SU-DHL-6 (cell line): ENCODE measurements around the gene NUDT4.
A peak's percentile ranks its signal among the peaks of the same experiment; 100 is the strongest.

Experiments used
- H2AFZ ChIP-seq: fragments of 200-600 bp; sonication (generic); 2 replicates; pipeline ENCODE4 v1.6.1; 2014; ENCODE audit warnings: low read depth, mild to moderate bottlenecking, moderate library complexity, mixed read lengths, antibody characterized with exemption, low read length; ENCODE audit not compliant: severe bottlenecking
- H3F3A ChIP-seq: fragments of 200-600 bp; shearing (Covaris generic); 2 replicates; pipeline ENCODE4 v1.6.0; 2016; ENCODE audit warnings: antibody characterized with exemption, mild to moderate bottlenecking; ENCODE audit not compliant: insufficient read depth
- H3K27ac ChIP-seq: fragments of 200-600 bp; sonication (generic); 2 replicates; pipeline ENCODE4 v1.5.1; 2016; ENCODE audit warnings: low read depth, mild to moderate bottlenecking, low read length, moderate library complexity, mixed read lengths
- H3K27me3 ChIP-seq: fragments of 200-600 bp; sonication (generic), shearing (Covaris generic); 2 replicates; pipeline ENCODE4 v1.6.0; 2014; ENCODE audit warnings: mild to moderate bottlenecking, low read length
- H3K36me3 ChIP-seq: fragments of 200-600 bp; sonication (generic); 2 replicates; pipeline ENCODE4 v1.6.1; 2014; ENCODE audit warnings: mild to moderate bottlenecking, low read length, mixed read lengths
- H3K4me2 ChIP-seq: fragments of 300-600, 200-600 bp; shearing (Covaris generic), sonication (generic); 2 replicates; pipeline ENCODE4 v1.6.0; 2014; ENCODE audit warnings: low read length, low read depth, mild to moderate bottlenecking; ENCODE audit not compliant: poor library complexity, severe bottlenecking
- H3K4me3 ChIP-seq: fragments of 200-600 bp; sonication (generic); 2 replicates; pipeline ENCODE4 v1.5.1; 2014; ENCODE audit warnings: antibody characterized with exemption, low read length, mild to moderate bottlenecking, mixed read lengths; ENCODE audit not compliant: insufficient read depth, poor library complexity, severe bottlenecking
- H3K79me2 ChIP-seq: fragments of 200-600 bp; sonication (generic); 2 replicates; pipeline ENCODE4 v1.6.1; 2014; ENCODE audit warnings: mild to moderate bottlenecking, low read length, moderate library complexity; ENCODE audit not compliant: insufficient read depth
- H3K9ac ChIP-seq: fragments of 200-600 bp; sonication (generic); 2 replicates; pipeline ENCODE4 v1.7.0; 2014; ENCODE audit warnings: mild to moderate bottlenecking, low read length
- H3K9me2 ChIP-seq: fragments of 200-600 bp; sonication (generic); replicated peaks from 2 replicates; pipeline ENCODE4 v1.6.1; 2014; ENCODE audit warnings: low read length; ENCODE audit not compliant: insufficient read depth
- H3K9me3 ChIP-seq: fragments of 200-600 bp; sonication (generic); 2 replicates; pipeline ENCODE4 v1.6.1; 2014; ENCODE audit warnings: low read length, mixed read lengths; ENCODE audit not compliant: insufficient read depth
- H4K20me1 ChIP-seq: fragments of 200-600 bp; sonication (generic); 2 replicates; pipeline ENCODE4 v1.6.1; 2014; ENCODE audit warnings: low read depth, mild to moderate bottlenecking, antibody characterized with exemption, low read length, moderate library complexity, mixed read lengths
- CTCF ChIP-seq: fragments of 200-600 bp; sonication (generic); IDR thresholded peaks from one replicate; pipeline ENCODE4 v1.5.1; 2017; ENCODE audit warnings: antibody characterized with exemption, mild to moderate bottlenecking, low read length, moderate library complexity; ENCODE audit not compliant: insufficient read depth, poor library complexity, severe bottlenecking
- EZH2phosphoT487 ChIP-seq: fragments of 200-600 bp; sonication (generic), shearing (Covaris generic); conservative IDR thresholded peaks from 2 replicates; pipeline ENCODE4 v1.6.1; 2018; ENCODE audit warnings: mild to moderate bottlenecking, antibody characterized with exemption, low read length, moderate library complexity, mixed read lengths

NUDT4 gene

DNA sequence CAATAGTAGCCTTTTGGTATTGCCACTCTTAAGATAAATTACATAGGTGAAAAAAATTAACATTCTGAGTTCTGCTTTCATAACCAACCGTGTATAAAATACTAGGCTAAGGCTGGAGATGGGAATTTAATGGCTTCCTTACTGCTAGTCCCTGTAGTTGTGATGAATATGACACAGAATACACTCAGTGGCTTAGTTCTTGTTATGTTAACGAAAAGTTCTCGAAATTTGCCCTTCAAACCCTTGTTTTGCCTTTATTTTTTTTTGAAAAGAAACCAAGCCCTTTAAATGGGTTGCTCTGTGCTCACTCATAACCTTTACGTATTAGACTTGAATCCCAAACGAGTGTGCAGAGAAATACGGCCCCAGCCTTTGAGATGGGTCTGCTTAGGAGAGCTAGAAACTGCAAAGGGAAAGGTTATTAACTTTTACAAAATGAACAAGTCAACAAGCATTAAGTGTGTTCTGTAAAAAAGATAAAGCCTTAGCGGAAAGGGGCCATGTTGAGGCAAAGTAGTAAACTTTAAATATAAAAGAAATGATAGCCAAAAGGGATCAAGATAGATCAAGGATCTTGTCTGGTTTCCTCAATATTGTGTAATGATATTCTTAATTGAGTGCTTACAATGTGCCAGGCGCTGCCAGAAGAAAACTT is 1.7 kb downstream of the NUDT4 start:
- H3K9ac ChIP-seq, result peak overlapping the region; percentile 66
- H3K79me2 ChIP-seq, result peaks cover 59% of the 10 kb centered on the region
- H3K4me3 ChIP-seq, result peak overlapping the region; percentile 75
- peak overlapping the region; percentile 69 for H3K4me2 ChIP-seq
- H3F3A ChIP-seq, result no peaks in the 10 kb centered on the region
- no peaks in the 10 kb centered on the region for H3K9me2 ChIP-seq
- H3K36me3 ChIP-seq, result no peaks in the 10 kb centered on the region
- no peak overlapping the region; the same call in 1 of the 2 replicates for H3K27ac ChIP-seq
- no peaks in the 10 kb centered on the region for H3K27me3 ChIP-seq
- no peak for TF ChIP-seq CTCF
- TF ChIP-seq EZH2phosphoT487, result no peak
- H3K9me3 ChIP-seq, result no peaks in the 10 kb centered on the region
- H4K20me1 ChIP-seq, result peaks cover 15% of the 10 kb centered on the region; the same call in 1 of the 2 replicates
- peak overlapping the region; percentile 38 for H2AFZ ChIP-seq

DNA sequence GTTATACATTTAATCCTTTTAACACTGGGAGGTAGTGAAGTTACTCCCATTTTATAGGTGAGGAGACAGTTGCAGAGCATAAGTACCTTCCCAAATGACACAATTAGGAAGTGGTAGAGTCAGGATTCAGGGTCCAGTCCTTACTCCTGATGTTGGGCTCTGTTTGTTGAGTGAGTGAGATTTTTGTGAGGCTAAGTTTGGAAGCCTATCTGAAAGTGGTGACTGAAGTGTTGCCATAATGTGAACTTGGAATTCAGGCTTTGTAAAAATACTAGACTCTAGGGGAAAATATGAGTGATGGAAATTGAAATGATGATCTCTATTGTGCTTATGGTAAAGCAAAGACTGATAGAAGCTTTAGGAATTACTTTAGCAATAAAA is 2.2 kb downstream of the NUDT4 start:
- no peaks in the 10 kb centered on the region for H3K9me3 ChIP-seq
- H3K27me3 ChIP-seq, result no peaks in the 10 kb centered on the region
- H3K4me3 ChIP-seq, result peak overlapping the region; percentile 75
- TF ChIP-seq CTCF (no peak), EZH2phosphoT487 (no peak)
- H3K4me2 ChIP-seq, result peak overlapping the region; percentile 69
- H3K9ac ChIP-seq, result peak overlapping the region; percentile 66
- no peaks in the 10 kb centered on the region for H3F3A ChIP-seq
- no peaks in the 10 kb centered on the region for H3K9me2 ChIP-seq
- H2AFZ ChIP-seq, result no peak overlapping the region
- peaks cover 15% of the 10 kb centered on the region; the same call in 1 of the 2 replicates for H4K20me1 ChIP-seq
- H3K27ac ChIP-seq, result no peak overlapping the region
- H3K36me3 ChIP-seq, result no peaks in the 10 kb centered on the region
- H3K79me2 ChIP-seq, result peaks cover 64% of the 10 kb centered on the region

DNA sequence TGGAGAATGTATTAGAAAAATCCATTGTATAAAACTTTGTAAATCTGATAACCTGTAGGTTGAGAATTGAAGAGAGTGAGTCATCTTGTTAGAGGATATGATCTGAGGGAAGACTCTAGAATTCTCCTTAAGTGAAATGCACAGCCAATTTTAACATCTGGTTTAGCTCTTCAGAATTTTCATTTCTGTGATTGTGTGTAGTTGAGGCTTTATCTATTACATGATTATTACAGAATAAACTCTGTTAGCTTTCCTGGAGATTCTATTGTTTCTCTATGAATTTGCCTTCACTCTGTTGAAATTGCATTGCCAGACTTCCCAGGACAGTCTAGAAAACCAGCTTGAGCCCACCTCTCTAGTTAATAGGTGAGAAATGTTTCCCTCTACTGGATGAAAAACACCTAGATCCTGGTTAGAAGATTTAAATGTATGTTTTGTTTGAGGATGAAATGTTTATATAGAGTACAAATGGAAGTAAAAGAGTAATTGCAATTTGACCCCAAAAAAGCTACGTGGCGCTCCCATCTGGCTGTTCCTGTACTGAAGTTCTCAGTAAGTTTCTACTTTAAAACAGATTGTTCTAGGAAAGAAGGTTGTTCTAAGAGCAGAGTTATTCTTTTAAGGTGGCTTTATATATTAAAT is 2.9 kb downstream of the NUDT4 start:
- TF ChIP-seq CTCF (peak; percentile 32), EZH2phosphoT487 (no peak)
- no peaks in the 10 kb centered on the region for H3F3A ChIP-seq
- H3K9ac ChIP-seq, result no peak overlapping the region
- no peaks in the 10 kb centered on the region for H3K27me3 ChIP-seq
- peak overlapping the region; percentile 69 for H3K4me2 ChIP-seq
- H3K79me2 ChIP-seq, result peaks cover 70% of the 10 kb centered on the region
- H3K9me2 ChIP-seq, result no peaks in the 10 kb centered on the region
- H2AFZ ChIP-seq, result no peak overlapping the region
- H3K9me3 ChIP-seq, result no peaks in the 10 kb centered on the region
- peaks cover 15% of the 10 kb centered on the region; the same call in 1 of the 2 replicates for H4K20me1 ChIP-seq
- no peak overlapping the region for H3K27ac ChIP-seq
- peak overlapping the region; percentile 75 for H3K4me3 ChIP-seq
- H3K36me3 ChIP-seq, result no peaks in the 10 kb centered on the region
